HEK293 (cell line): ENCODE results near the gene ARIH2.

ENCODE experiments used
- PATZ1 ChIP-seq: fragments of 450-650 bp; formaldehyde crosslinking; IDR thresholded peaks from 2 replicates; pipeline ENCODE4 v1.5.1; 2016; ENCODE audit warnings: missing biosample characterization, missing genetic modification characterization
- ZNF549 ChIP-seq: fragments of 450-650 bp; IDR thresholded peaks from 2 replicates; pipeline ENCODE4 v1.5.1; 2018; ENCODE audit warnings: missing biosample characterization, missing genetic modification characterization, mild to moderate bottlenecking, inconsistent platforms, moderate library complexity
- ZNF596 ChIP-seq: fragments of 450-650 bp; IDR thresholded peaks from 2 replicates; pipeline ENCODE4 v1.5.0; 2018; ENCODE audit warnings: missing biosample characterization, mild to moderate bottlenecking, missing genetic modification characterization, moderate library complexity
- TF ChIP-seq, protein P1 (sequence below): fragments of 450-650 bp; formaldehyde crosslinking; IDR thresholded peaks from 2 replicates; pipeline ENCODE4 v1.5.1; 2016; ENCODE audit warnings: missing biosample characterization, missing genetic modification characterization

GRCh38 chr3:48993834-48994233 is 75.2 kb downstream of the ARIH2 start:
- TF ChIP-seq PATZ1 (tag by site-specific recombination) (no peak), ZNF549 (tag by site-specific recombination) (no peak), ZNF596 (no peak)
- TF ChIP-seq, protein P1, sequence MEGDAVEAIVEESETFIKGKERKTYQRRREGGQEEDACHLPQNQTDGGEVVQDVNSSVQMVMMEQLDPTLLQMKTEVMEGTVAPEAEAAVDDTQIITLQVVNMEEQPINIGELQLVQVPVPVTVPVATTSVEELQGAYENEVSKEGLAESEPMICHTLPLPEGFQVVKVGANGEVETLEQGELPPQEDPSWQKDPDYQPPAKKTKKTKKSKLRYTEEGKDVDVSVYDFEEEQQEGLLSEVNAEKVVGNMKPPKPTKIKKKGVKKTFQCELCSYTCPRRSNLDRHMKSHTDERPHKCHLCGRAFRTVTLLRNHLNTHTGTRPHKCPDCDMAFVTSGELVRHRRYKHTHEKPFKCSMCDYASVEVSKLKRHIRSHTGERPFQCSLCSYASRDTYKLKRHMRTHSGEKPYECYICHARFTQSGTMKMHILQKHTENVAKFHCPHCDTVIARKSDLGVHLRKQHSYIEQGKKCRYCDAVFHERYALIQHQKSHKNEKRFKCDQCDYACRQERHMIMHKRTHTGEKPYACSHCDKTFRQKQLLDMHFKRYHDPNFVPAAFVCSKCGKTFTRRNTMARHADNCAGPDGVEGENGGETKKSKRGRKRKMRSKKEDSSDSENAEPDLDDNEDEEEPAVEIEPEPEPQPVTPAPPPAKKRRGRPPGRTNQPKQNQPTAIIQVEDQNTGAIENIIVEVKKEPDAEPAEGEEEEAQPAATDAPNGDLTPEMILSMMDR (tag by site-specific recombination) = no peak
